GM18520 (cell line): Measurements from ENCODE around the gene AMN.
A peak's percentile ranks its signal among the peaks of the same experiment; 100 is the strongest.

Source experiments
- ATAC-seq: cut with Tn5 transposase; IDR thresholded peaks from one replicate; pipeline ENCODE4 v1.9.1; 2021; ENCODE audit not compliant: unreplicated experiment

AMN gene

GRCh38 chr14:102898776-102899515, 23.5 kb upstream of the AMN start:
- no peak for ATAC-seq

- ATAC-seq: no peak
Observed at GRCh38 chr14:102899516-102899900, 23.0 kb upstream of the AMN start.

GRCh38 chr14:102900631-102901571, 21.6 kb upstream of the AMN start:
- peak; percentile 39 for ATAC-seq

GRCh38 chr14:102901633-102902032, 20.8 kb upstream of the AMN start:
- peak; percentile 46 for ATAC-seq

- no peak for ATAC-seq
Observed at GRCh38 chr14:102902086-102902485, 20.4 kb upstream of the AMN start.

GRCh38 chr14:102902523-102903247, 19.8 kb upstream of the AMN start:
- no peak for ATAC-seq

GRCh38 chr14:102903248-102903888, 19.1 kb upstream of the AMN start:
- no peak for ATAC-seq

GRCh38 chr14:102903889-102904512, 18.5 kb upstream of the AMN start:
- no peak for ATAC-seq

- ATAC-seq: no peak
Observed at GRCh38 chr14:102905116-102906108, 17.1 kb upstream of the AMN start.

GRCh38 chr14:102906616-102907302, 15.7 kb upstream of the AMN start:
- ATAC-seq: no peak

- no peak for ATAC-seq
Observed at GRCh38 chr14:102907303-102907844, 15.1 kb upstream of the AMN start.

- ATAC-seq: no peak
Observed at GRCh38 chr14:102907980-102908730, 14.3 kb upstream of the AMN start.

GRCh38 chr14:102908766-102909455, 13.6 kb upstream of the AMN start:
- no peak for ATAC-seq

- no peak for ATAC-seq
Observed at GRCh38 chr14:102909462-102909861, 13.0 kb upstream of the AMN start.

- no peak for ATAC-seq
Observed at GRCh38 chr14:102909911-102910310, 12.6 kb upstream of the AMN start.

GRCh38 chr14:102910442-102910841, 12.0 kb upstream of the AMN start:
- no peak for ATAC-seq

GRCh38 chr14:102911541-102911951, 10.9 kb upstream of the AMN start:
- ATAC-seq: no peak
